H1 (cell line): ENCODE results near the gene ZMAT5. TPM values are rescaled to one million over a fixed set of nuclear protein-coding genes. Genes with fewer than 3 reads are reported as not detected.

Source experiments
- CTCF ChIA-PET: fragments of 300-600 bp; sonication (Branson Sonifier 250); formaldehyde crosslinking; loops from one replicate; lab custom pipeline; 2021; ENCODE audit not compliant: partially characterized antibody; lab: Charles Lee
- POLR2A ChIA-PET: fragments of 300-600 bp; sonication (Branson Sonifier 250); formaldehyde crosslinking; loops from one replicate; lab custom pipeline; 2021; ENCODE audit warnings: inconsistent platforms; ENCODE audit not compliant: partially characterized antibody; lab: Charles Lee
- DNase-seq, 2 experiments: peaks; one replicate each; pipeline versions ENCODE4 v3.0.0 to v3.0.0-alpha.2; 2010 to 2022; ENCODE audit warnings: low spot score in 2 of 2, low read depth in 1 of 2, mixed read lengths in 1 of 2
- FAIRE-seq: peaks from 2 replicates; lab custom pipeline; 2011; peaks lifted over from hg19 to GRCh38; lab: Jason Lieb, UNC
- H2AFZ ChIP-seq: 2 replicates; pipeline ENCODE4 v1.8.1; 2012; ENCODE audit warnings: low read length, inconsistent platforms
- H2AK5ac ChIP-seq: 2 replicates; pipeline ENCODE4 v1.6.1; 2013; ENCODE audit warnings: low read depth, low read length
- H2BK120ac ChIP-seq: replicated peaks from 2 replicates; pipeline ENCODE3; 2013; ENCODE audit warnings: low read depth, low read length, inconsistent platforms
- H2BK12ac ChIP-seq: 2 replicates; pipeline ENCODE4 v1.6.1; 2013; ENCODE audit warnings: low read depth, low read length
- H2BK15ac ChIP-seq: 2 replicates; pipeline ENCODE4 v1.6.1; 2013; ENCODE audit warnings: low read length
- H2BK20ac ChIP-seq: 2 replicates; pipeline ENCODE4 v1.6.1; 2013; ENCODE audit warnings: low read length
- H2BK5ac ChIP-seq: 2 replicates; pipeline ENCODE4 v1.6.1; 2013; ENCODE audit warnings: low read depth, low read length
- H3K14ac ChIP-seq: 2 replicates; pipeline ENCODE4 v1.6.1; 2013; ENCODE audit warnings: inconsistent platforms; ENCODE audit not compliant: insufficient read length
- H3K18ac ChIP-seq: 2 replicates; pipeline ENCODE4 v1.6.1; 2013; ENCODE audit warnings: low read length; ENCODE audit errors: extremely low read depth
- H3K23ac ChIP-seq: 2 replicates; pipeline ENCODE4 v1.6.1; 2013; ENCODE audit warnings: inconsistent platforms; ENCODE audit not compliant: insufficient read length
- H3K23me2 ChIP-seq: 2 replicates; pipeline ENCODE4 v1.6.1; 2013; ENCODE audit warnings: low read depth, low read length
- H3K27ac ChIP-seq: 2 replicates; pipeline ENCODE4 v1.6.1; 2011; ENCODE audit warnings: low read depth, low read length, inconsistent platforms
- H3K27me3 ChIP-seq, 4 experiments: replicated peaks in 1 of 4; 1 replicate in 1 of 4; 2 replicates in 3 of 4; pipeline versions ENCODE4 v1.6.1 to v1.8.1; 2011 to 2013; ENCODE audit warnings: low read length in 3 of 4, mild to moderate bottlenecking in 3 of 4, inconsistent platforms in 2 of 4, mixed read lengths in 2 of 4, moderate library complexity in 1 of 4; ENCODE audit not compliant: control insufficient read depth in 3 of 4, insufficient read depth in 3 of 4; ENCODE audit errors: extremely low read depth in 1 of 4
- H3K36me3 ChIP-seq, 4 experiments: 2 replicates each; pipeline versions ENCODE4 v1.6.1 to v1.8.1; 2011 to 2013; ENCODE audit warnings: mild to moderate bottlenecking in 4 of 4, low read length in 3 of 4, moderate library complexity in 2 of 4, control low read depth in 1 of 4, inconsistent platforms in 1 of 4; ENCODE audit not compliant: insufficient read depth in 4 of 4, control insufficient read depth in 2 of 4
- H3K4ac ChIP-seq: replicated peaks from 2 replicates; pipeline ENCODE3; 2013; ENCODE audit warnings: low read length, low read depth, mixed read lengths, inconsistent platforms; ENCODE audit not compliant: insufficient read length
- H3K4me1 ChIP-seq, 4 experiments: replicated peaks in 1 of 4; 1 replicate in 1 of 4; 2 replicates in 3 of 4; pipeline versions ENCODE4 v1.6.1 to v1.8.1; 2011 to 2013; ENCODE audit warnings: low read length in 3 of 4, inconsistent platforms in 2 of 4, mixed read lengths in 1 of 4; ENCODE audit not compliant: insufficient read depth in 4 of 4, control insufficient read depth in 3 of 4
- H3K4me2 ChIP-seq, 2 experiments: 2 replicates each; pipeline versions ENCODE4 v1.6.1 to v1.8.1; 2011 to 2013; ENCODE audit warnings: low read depth in 2 of 2, low read length in 2 of 2, control low read depth in 1 of 2, inconsistent platforms in 1 of 2, mild to moderate bottlenecking in 1 of 2; ENCODE audit not compliant: insufficient read depth in 1 of 2
- H3K4me3 ChIP-seq, 4 experiments: fragments of 200-600, 300-600 bp in 1 of 4; sonication (generic), shearing (Covaris generic), sonication (Bioruptor Twin) in 1 of 4; 2 replicates each; pipeline versions ENCODE4 v1.5.1 to v1.8.1; 2011 to 2016; ENCODE audit warnings: low read length in 4 of 4, low read depth in 3 of 4, control low read depth in 2 of 4, inconsistent platforms in 2 of 4, mild to moderate bottlenecking in 2 of 4, mixed read lengths in 1 of 4, moderate library complexity in 1 of 4; ENCODE audit not compliant: insufficient read depth in 2 of 4; ENCODE audit errors: extremely low read depth in 1 of 4
- H3K56ac ChIP-seq: replicated peaks from 2 replicates; pipeline ENCODE3; 2013; ENCODE audit warnings: low read depth, mild to moderate bottlenecking, mixed read lengths, low read length, inconsistent platforms; ENCODE audit not compliant: insufficient read length
- H3K79me1 ChIP-seq: 2 replicates; pipeline ENCODE4 v1.6.1; 2013; ENCODE audit warnings: low read depth, low read length, control low read depth
- H3K79me2 ChIP-seq, 2 experiments: 2 replicates each; pipeline versions ENCODE4 v1.6.1 to v1.8.1; 2012 to 2013; ENCODE audit warnings: low read length in 2 of 2, mild to moderate bottlenecking in 2 of 2, inconsistent platforms in 1 of 2; ENCODE audit not compliant: insufficient read depth in 2 of 2, control insufficient read depth in 1 of 2
- H3K9ac ChIP-seq, 4 experiments: replicated peaks in 1 of 4; 1 replicate in 1 of 4; 2 replicates in 3 of 4; pipeline versions ENCODE4 v1.6.1 to v1.8.1; 2011 to 2013; ENCODE audit warnings: low read depth in 3 of 4, low read length in 3 of 4, control low read depth in 2 of 4, mild to moderate bottlenecking in 2 of 4, moderate library complexity in 2 of 4, inconsistent platforms in 1 of 4; ENCODE audit errors: extremely low read depth in 1 of 4
- H3K9me3 ChIP-seq, 2 experiments: 2 replicates each; pipeline versions ENCODE4 v1.6.1 to v1.8.1; 2012 to 2013; ENCODE audit warnings: mild to moderate bottlenecking in 2 of 2, moderate library complexity in 2 of 2, control low read depth in 1 of 2, inconsistent platforms in 1 of 2, low read depth in 1 of 2, low read length in 1 of 2, mixed read lengths in 1 of 2; ENCODE audit not compliant: insufficient read depth in 2 of 2
- H4K20me1 ChIP-seq, 2 experiments: replicated peaks in 1 of 2; 2 replicates each; pipeline versions ENCODE3 to v1.8.1; 2011 to 2013; ENCODE audit warnings: inconsistent platforms in 2 of 2, low read length in 2 of 2, mild to moderate bottlenecking in 1 of 2; ENCODE audit not compliant: insufficient read depth in 2 of 2, control insufficient read depth in 1 of 2
- H4K5ac ChIP-seq: 2 replicates; pipeline ENCODE4 v1.6.1; 2013; ENCODE audit warnings: low read length, low read depth, mixed read lengths, inconsistent platforms; ENCODE audit not compliant: insufficient read length
- H4K8ac ChIP-seq: 2 replicates; pipeline ENCODE4 v1.8.0; 2013; ENCODE audit warnings: mild to moderate bottlenecking, moderate library complexity, low read length, inconsistent platforms; ENCODE audit not compliant: insufficient read depth; ENCODE audit errors: extremely low read depth
- H4K91ac ChIP-seq: replicated peaks from 2 replicates; pipeline ENCODE3; 2013; ENCODE audit warnings: low read length, mixed read lengths, inconsistent platforms; ENCODE audit not compliant: insufficient read length
- CHD2 ChIP-seq: IDR thresholded peaks from 2 replicates; pipeline ENCODE4 v1.6.1; 2012; ENCODE audit warnings: low read length, improper control_type of control experiment
- EP300 ChIP-seq, 2 experiments: IDR thresholded peaks; 1 replicate in 1 of 2; 2 replicates in 1 of 2; pipeline ENCODE4 v1.6.1; 2011 to 2012; ENCODE audit warnings: low read depth in 2 of 2, low read length in 2 of 2, mild to moderate bottlenecking in 2 of 2, borderline replicate concordance in 1 of 2, inconsistent platforms in 1 of 2, moderate library complexity in 1 of 2
- PHF8 ChIP-seq: fragments of 200-600 bp; sonication (generic); conservative IDR thresholded peaks from 2 replicates; pipeline ENCODE4 v1.7.1; 2012; ENCODE audit warnings: low read depth, mild to moderate bottlenecking, inconsistent platforms, low read length, moderate library complexity
- RAD21 ChIP-seq, 2 experiments: IDR thresholded peaks in 1 of 2; conservative IDR thresholded peaks in 1 of 2; 2 replicates each; pipeline ENCODE4 v1.6.1; 2011; ENCODE audit warnings: low read depth in 2 of 2, low read length in 2 of 2, improper control_type of control experiment in 1 of 2, inconsistent platforms in 1 of 2, mild to moderate bottlenecking in 1 of 2, moderate library complexity in 1 of 2
- SP1 ChIP-seq: IDR thresholded peaks from 2 replicates; pipeline ENCODE4 v1.6.1; 2011; ENCODE audit warnings: low read depth, low read length
- SP4 ChIP-seq: IDR thresholded peaks from 2 replicates; pipeline ENCODE4 v1.6.1; 2012; ENCODE audit warnings: low read length, inconsistent platforms
- WGBS, 2 experiments: shearing (Covaris generic) in 1 of 2; methylation state at CpG; one replicate each; pipeline versions ENCODE4 v1.1.6 to v1.1.7; 2013 to 2015; ENCODE audit warnings: low lambda C conversion rate in 2 of 2, mixed read lengths in 2 of 2, inconsistent platforms in 1 of 2, low coverage in 1 of 2, missing lambda C conversion rate in 1 of 2; ENCODE audit not compliant: insufficient replicate concordance in 2 of 2, insufficient coverage in 1 of 2, insufficient read length in 1 of 2; ENCODE audit errors: extremely low coverage in 1 of 2, missing lambda C conversion rate in 1 of 2; 5-methylcytosine and 5-hydroxymethylcytosine counted together
- polyA plus RNA-seq, 7 experiments: library from polyadenylated mRNA; depleted of rRNA in 3 of 7; stranded (reverse) in 5 of 7; unstranded in 2 of 7; fragments of >200 nt in 5 of 7; fragments of 200-250 nt in 2 of 7; gene quantifications; 1 replicate in 5 of 7; 2 replicates in 1 of 7; 4 replicates in 1 of 7; pipeline versions ENCODE4 v1.2.1 to v1.2.3, GENCODE V29; 2011 to 2013; ENCODE audit warnings: missing spikeins in 2 of 7, mixed read lengths in 2 of 7
- total RNA-seq: library from RNA; stranded (reverse); fragmentation: NEBNext Ultra II Directional; extraction: Animal tissue kit (Norgen Biotek cat#: 25700); gene quantifications from 2 replicates; pipeline ENCODE4 v1.2.1, GENCODE V29; 2021
- TF ChIP-seq, protein P1 (sequence below), 3 experiments: IDR thresholded peaks; 1 replicate in 2 of 3; 2 replicates in 1 of 3; pipeline versions ENCODE4 v1.5.1 to v1.6.1; 2011; ENCODE audit warnings: low read length in 3 of 3, mild to moderate bottlenecking in 3 of 3, inconsistent platforms in 2 of 3, low read depth in 1 of 3, moderate library complexity in 1 of 3; ENCODE audit not compliant: insufficient read depth in 1 of 3; ENCODE audit errors: control extremely low read depth in 1 of 3

ZMAT5 gene
- total and polyA plus RNA-seq, 2 of the 8 experiments (the other 6 are each of a cell fraction or from before 2014, with no cell fraction given), result 14.0 to 38.3 TPM

DNA sequence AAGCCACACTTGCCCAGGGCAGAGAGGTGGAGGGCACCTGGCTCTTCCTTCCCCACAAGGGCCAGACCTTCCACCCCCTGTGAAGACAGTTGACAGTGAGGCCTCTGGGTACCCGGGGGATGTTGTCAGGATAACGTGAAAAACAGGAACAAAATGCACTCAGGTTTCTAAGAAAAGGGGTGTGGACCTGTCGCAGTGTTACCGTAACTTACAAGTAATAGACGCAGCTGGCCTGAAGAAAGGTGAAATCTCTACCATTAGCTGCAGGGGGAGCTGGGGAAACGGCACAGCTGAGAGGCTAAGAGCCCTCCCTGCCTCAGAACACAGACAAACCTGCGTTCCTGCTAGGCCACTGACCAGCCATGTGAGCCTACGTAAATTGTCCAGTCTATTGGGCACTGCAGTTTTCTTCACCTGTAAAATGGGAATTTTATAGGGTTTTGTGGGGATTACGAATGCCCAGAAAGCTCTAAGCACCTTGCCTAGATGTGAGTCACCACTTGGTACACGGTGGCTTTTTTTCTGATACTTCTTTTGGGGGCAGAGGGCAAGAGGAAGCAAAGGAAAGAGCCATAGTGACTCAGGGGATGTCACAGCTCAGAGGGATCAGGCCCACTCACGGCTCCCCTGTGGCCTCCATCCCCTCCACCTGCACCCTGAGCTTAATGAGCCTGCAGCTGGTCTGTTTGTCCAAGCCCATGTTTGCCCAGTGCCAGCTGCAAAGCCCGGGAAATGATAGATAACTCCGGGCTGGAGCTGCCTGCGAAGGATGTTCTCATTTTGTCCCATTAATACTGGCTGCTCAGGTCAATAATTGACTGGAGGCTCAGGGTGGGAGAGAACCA, 65.4 kb downstream of the ZMAT5 start:
- H2BK12ac ChIP-seq, result 0 out of 2 replicates have a peak overlapping the region, but pooled peaks have one; percentile 42
- H3K27me3 ChIP-seq, result peaks cover 0 to 30% (median 12%) of the 10 kb centered on the region in 4 experiments; a peak in 3 of 7 replicates
- DNase-seq (no peak), FAIRE-seq (peak; percentile 79)
- no peak overlapping the region for H3K56ac ChIP-seq
- H4K8ac ChIP-seq, result no peak overlapping the region
- H3K36me3 ChIP-seq, result no peaks in the 10 kb centered on the region
- peak overlapping the region; percentile 58 to 65 for H3K4me2 ChIP-seq
- H3K79me1 ChIP-seq, result no peaks in the 10 kb centered on the region
- H2BK15ac ChIP-seq, result no peak overlapping the region
- H3K79me2 ChIP-seq, result no peaks in the 10 kb centered on the region
- CTCF ChIA-PET, result interaction anchor here (0.6 to 4.8 kb wide), 24 partner anchors 9 to 554 kb away, joined by 3 to 60 read pairs (median 4); no protein-coding TSS in a partner anchor
- no peak overlapping the region for H2AFZ ChIP-seq
- no peak overlapping the region for H4K91ac ChIP-seq
- no peak overlapping the region for H3K23ac ChIP-seq
- H3K4ac ChIP-seq, result no peak overlapping the region
- WGBS, 2 experiments, result 48% methylated on average over 14 of the region's 14 CpGs; no CpG with 5 or more reads in 1 of the 2 experiments
- H2BK120ac ChIP-seq, result no peak overlapping the region
- peak overlapping the region; percentile 38; the same call in 1 of the 2 replicates for H3K18ac ChIP-seq
- no peak overlapping the region for H3K27ac ChIP-seq
- no peak overlapping the region for H2BK20ac ChIP-seq
- peaks cover 9 to 53% (median 45%) of the 10 kb centered on the region in 4 experiments for H3K4me1 ChIP-seq
- POLR2A ChIA-PET, result interaction anchor here (0.8 to 4.3 kb wide), 6 partner anchors 9 to 65 kb away, joined by 3 to 13 read pairs (median 3); no protein-coding TSS in a partner anchor
- no peaks in the 10 kb centered on the region for H3K9me3 ChIP-seq
- peaks cover 5% of the 10 kb centered on the region in 2 experiments for H4K20me1 ChIP-seq
- no peak overlapping the region for H2AK5ac ChIP-seq
- H3K23me2 ChIP-seq, result peaks cover 9% of the 10 kb centered on the region; the same call in 1 of the 2 replicates
- H3K14ac ChIP-seq, result no peak overlapping the region
- no peak overlapping the region for H2BK5ac ChIP-seq
- H4K5ac ChIP-seq, result no peak overlapping the region
- H3K4me3 ChIP-seq, result no peak overlapping the region
- H3K9ac ChIP-seq, result no peak overlapping the region; a peak in 1 of 7 replicates
- TF ChIP-seq EP300 (IDR thresholded peaks at IDR 0.05; ENCODE audit: borderline replicate concordance in 1 of 2, low read depth in 2 of 2, low read length in 2 of 2) (no peak), RAD21 (IDR thresholded peaks at IDR 0.05 in 1 of 2, conservative IDR thresholded peaks at IDR 0.05 in 1 of 2; ENCODE audit: low read depth in 2 of 2, low read length in 2 of 2) (peak; percentile 59 to 68), SP4 (no peak), CHD2 (no peak), SP1 (no peak), PHF8 (no peak)
- TF ChIP-seq, protein P1, sequence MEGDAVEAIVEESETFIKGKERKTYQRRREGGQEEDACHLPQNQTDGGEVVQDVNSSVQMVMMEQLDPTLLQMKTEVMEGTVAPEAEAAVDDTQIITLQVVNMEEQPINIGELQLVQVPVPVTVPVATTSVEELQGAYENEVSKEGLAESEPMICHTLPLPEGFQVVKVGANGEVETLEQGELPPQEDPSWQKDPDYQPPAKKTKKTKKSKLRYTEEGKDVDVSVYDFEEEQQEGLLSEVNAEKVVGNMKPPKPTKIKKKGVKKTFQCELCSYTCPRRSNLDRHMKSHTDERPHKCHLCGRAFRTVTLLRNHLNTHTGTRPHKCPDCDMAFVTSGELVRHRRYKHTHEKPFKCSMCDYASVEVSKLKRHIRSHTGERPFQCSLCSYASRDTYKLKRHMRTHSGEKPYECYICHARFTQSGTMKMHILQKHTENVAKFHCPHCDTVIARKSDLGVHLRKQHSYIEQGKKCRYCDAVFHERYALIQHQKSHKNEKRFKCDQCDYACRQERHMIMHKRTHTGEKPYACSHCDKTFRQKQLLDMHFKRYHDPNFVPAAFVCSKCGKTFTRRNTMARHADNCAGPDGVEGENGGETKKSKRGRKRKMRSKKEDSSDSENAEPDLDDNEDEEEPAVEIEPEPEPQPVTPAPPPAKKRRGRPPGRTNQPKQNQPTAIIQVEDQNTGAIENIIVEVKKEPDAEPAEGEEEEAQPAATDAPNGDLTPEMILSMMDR (IDR thresholded peaks at IDR 0.05; ENCODE audit: control extremely low read depth in 1 of 3, insufficient read depth in 1 of 3, low read depth in 1 of 3, low read length in 3 of 3), result peak; percentile 43 to 68 (median 54)
